Smooth muscle cell (in vitro differentiated cells): ENCODE results near the gene PMPCA. TPM values are rescaled to one million over a fixed set of nuclear protein-coding genes. Genes with fewer than 3 reads are reported as not detected.

Source experiments
- DNase-seq: peaks from one replicate; lab custom pipeline; 2025; ENCODE audit not compliant: unreplicated experiment; lab: John Stamatoyannopoulos, UW
- H2AFZ ChIP-seq: fragments of 200-600 bp; sonication (generic); 2 replicates; pipeline ENCODE4 v1.6.0; 2016; ENCODE audit warnings: antibody characterized with exemption, low read depth, mild to moderate bottlenecking
- H3F3A ChIP-seq: fragments of 200-600 bp; sonication (generic); 2 replicates; pipeline ENCODE4 v1.6.0; 2017; ENCODE audit warnings: antibody characterized with exemption, low read depth
- H3K27ac ChIP-seq: fragments of 200-600 bp; sonication (generic); 2 replicates; pipeline ENCODE4 v1.5.1; 2016; ENCODE audit warnings: low read depth, mild to moderate bottlenecking
- H3K27me3 ChIP-seq: fragments of 200-600 bp; sonication (generic); 2 replicates; pipeline ENCODE4 v1.6.1; 2016; ENCODE audit warnings: low read depth, mild to moderate bottlenecking
- H3K36me3 ChIP-seq: fragments of 200-600 bp; sonication (generic); 2 replicates; pipeline ENCODE4 v1.5.1; 2016; ENCODE audit warnings: low read depth
- H3K4me1 ChIP-seq: fragments of 200-600 bp; sonication (generic); 2 replicates; pipeline ENCODE4 v1.5.1; 2016; ENCODE audit warnings: low read depth
- H3K4me2 ChIP-seq: fragments of 200-600 bp; sonication (generic); 2 replicates; pipeline ENCODE4 v1.6.0; 2016; ENCODE audit warnings: mild to moderate bottlenecking
- H3K4me3 ChIP-seq: fragments of 200-600 bp; sonication (generic); 2 replicates; pipeline ENCODE4 v1.5.1; 2016; ENCODE audit warnings: mild to moderate bottlenecking
- H3K79me2 ChIP-seq: fragments of 200-600 bp; sonication (generic); 2 replicates; pipeline ENCODE4 v1.6.0; 2016; ENCODE audit warnings: low read depth, mild to moderate bottlenecking
- H3K9ac ChIP-seq: fragments of 200-600 bp; sonication (generic); 2 replicates; pipeline ENCODE4 v1.6.0; 2016; ENCODE audit warnings: low read depth
- H3K9me3 ChIP-seq: fragments of 200-600 bp; sonication (generic); replicated peaks from 2 replicates; pipeline ENCODE4 v1.5.1; 2016; ENCODE audit warnings: low read depth
- H4K20me1 ChIP-seq: fragments of 200-600 bp; sonication (generic); 2 replicates; pipeline ENCODE4 v1.6.0; 2016; ENCODE audit warnings: low read depth
- WGBS: methylation state at CpG from one replicate; pipeline ENCODE4 v1.1.7; 2016; ENCODE audit warnings: low lambda C conversion rate; 5-methylcytosine and 5-hydroxymethylcytosine counted together
- polyA plus RNA-seq: library from polyadenylated mRNA; unstranded; fragments of >200 nt; fragmentation: Nextera tagmentation; extraction: Ambion mirVana; gene quantifications from 2 replicates; pipeline ENCODE4 v1.2.1, GENCODE V29; 2016
- total RNA-seq: library from RNA; depleted of rRNA; stranded (reverse); fragments of >200 nt; gene quantifications from 2 replicates; pipeline ENCODE4 v1.2.3, GENCODE V29; 2014
- TF ChIP-seq, protein P1 (sequence below): fragments of 200-600 bp; sonication (generic); IDR thresholded peaks from 2 replicates; pipeline ENCODE4 v1.5.1; 2017; ENCODE audit warnings: borderline replicate concordance, mild to moderate bottlenecking, antibody characterized with exemption; ENCODE audit not compliant: insufficient read depth, poor library complexity, severe bottlenecking

The PMPCA gene
- total and polyA plus RNA-seq, 2 experiments from 2014 or later = 39.8 to 73.0 TPM

DNA sequence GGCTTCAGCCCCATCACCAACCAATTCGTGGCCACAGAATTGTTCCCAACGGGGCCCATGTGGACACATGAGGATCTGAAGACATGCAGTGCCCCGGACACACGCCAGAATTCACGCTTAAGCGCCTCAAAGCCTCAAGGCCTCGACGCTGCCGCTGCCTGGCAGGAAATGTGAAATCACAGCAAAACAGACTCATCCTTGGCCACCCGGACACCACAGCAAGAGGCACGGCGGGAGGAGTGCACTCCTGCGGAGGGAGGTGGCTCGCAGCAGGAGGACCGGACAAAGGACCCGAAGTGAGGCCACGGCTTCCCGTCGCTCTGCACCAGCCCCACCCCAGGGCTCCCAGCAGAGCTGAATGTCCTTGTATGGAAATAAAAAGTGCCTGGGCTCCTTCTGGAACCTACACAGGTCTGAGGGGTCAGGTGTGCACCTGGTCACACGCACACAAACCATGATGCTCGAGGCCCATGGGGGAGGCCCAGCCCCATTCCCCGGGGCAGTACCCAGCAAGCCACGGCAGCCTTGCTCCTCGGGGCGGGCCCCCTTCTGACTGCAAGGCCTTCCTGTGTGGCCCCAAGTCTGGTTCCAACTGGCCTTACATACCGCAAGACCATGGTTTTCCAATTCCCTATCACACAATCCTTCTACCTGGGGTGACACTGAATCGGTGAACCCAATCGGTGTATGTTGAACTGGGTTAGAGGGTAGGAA lies 62.3 kb downstream of the PMPCA start:
- H4K20me1 ChIP-seq = peaks cover 100% of the 10 kb centered on the region
- H3K79me2 ChIP-seq = peaks cover 96% of the 10 kb centered on the region
- 99% methylated on average over 28 of the region's 28 CpGs for WGBS
- H3K27ac ChIP-seq = no peak overlapping the region
- H3K4me1 ChIP-seq = no peaks in the 10 kb centered on the region
- H3K9ac ChIP-seq = no peak overlapping the region
- no peak for DNase-seq
- H3K4me3 ChIP-seq = no peak overlapping the region
- H3F3A ChIP-seq = no peaks in the 10 kb centered on the region
- H3K27me3 ChIP-seq = no peaks in the 10 kb centered on the region
- no peak overlapping the region for H3K4me2 ChIP-seq
- TF ChIP-seq, protein P1, sequence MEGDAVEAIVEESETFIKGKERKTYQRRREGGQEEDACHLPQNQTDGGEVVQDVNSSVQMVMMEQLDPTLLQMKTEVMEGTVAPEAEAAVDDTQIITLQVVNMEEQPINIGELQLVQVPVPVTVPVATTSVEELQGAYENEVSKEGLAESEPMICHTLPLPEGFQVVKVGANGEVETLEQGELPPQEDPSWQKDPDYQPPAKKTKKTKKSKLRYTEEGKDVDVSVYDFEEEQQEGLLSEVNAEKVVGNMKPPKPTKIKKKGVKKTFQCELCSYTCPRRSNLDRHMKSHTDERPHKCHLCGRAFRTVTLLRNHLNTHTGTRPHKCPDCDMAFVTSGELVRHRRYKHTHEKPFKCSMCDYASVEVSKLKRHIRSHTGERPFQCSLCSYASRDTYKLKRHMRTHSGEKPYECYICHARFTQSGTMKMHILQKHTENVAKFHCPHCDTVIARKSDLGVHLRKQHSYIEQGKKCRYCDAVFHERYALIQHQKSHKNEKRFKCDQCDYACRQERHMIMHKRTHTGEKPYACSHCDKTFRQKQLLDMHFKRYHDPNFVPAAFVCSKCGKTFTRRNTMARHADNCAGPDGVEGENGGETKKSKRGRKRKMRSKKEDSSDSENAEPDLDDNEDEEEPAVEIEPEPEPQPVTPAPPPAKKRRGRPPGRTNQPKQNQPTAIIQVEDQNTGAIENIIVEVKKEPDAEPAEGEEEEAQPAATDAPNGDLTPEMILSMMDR = no peak
- H2AFZ ChIP-seq = no peak overlapping the region
- peaks cover 23% of the 10 kb centered on the region for H3K36me3 ChIP-seq
- no peaks in the 10 kb centered on the region for H3K9me3 ChIP-seq

DNA sequence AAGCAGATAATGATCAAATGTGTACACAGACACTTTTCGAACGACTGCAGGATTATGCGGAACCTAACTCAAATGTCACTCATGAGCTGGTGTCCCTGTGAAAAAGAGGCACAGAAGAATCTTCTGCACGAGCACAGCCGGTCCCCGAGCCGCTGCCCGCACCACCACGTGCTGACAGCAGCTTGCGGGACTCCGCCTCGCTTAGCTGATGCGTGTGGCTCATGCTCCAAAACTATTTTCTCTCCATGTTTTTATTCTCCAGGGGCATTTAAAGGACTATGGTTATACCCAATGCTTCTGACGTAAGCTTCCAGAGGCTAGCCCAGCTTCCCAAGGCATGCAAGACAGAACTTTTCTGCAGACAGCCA lies 62.9 kb downstream of the PMPCA start:
- Histone ChIP-seq H3K36me3 (peaks cover 21% of the 10 kb centered on the region), H4K20me1 (peaks cover 100% of the 10 kb centered on the region), H3K27me3 (no peaks in the 10 kb centered on the region), H3K4me2 (no peak overlapping the region), H3F3A (no peaks in the 10 kb centered on the region), H3K4me3 (no peak overlapping the region), H3K27ac (no peak overlapping the region), H3K9ac (no peak overlapping the region), H3K9me3 (no peaks in the 10 kb centered on the region), H3K4me1 (no peaks in the 10 kb centered on the region), H3K79me2 (peaks cover 96% of the 10 kb centered on the region), H2AFZ (no peak overlapping the region)
- TF ChIP-seq, protein P1 = no peak
- 96% methylated on average over 14 of the region's 14 CpGs for whole genome bisulfite sequencing
- no peak for DNase-seq

Other genes starting within 250 kb of the PMPCA start
- not detected in 2 replicates for gene LHX3, start 205.5 kb upstream of the PMPCA start, total RNA-seq
- gene LHX3, start 205.5 kb upstream of the PMPCA start, polyA plus RNA-seq = not detected in 2 replicates
- gene QSOX2, start 164.8 kb upstream of the PMPCA start, total RNA-seq = 8.7 TPM in 2 replicates
- 1.9 and 2.5 TPM in 2 replicates for gene QSOX2, start 164.8 kb upstream of the PMPCA start, polyA plus RNA-seq
- gene CCDC187, start 106.6 kb upstream of the PMPCA start, total RNA-seq = not detected in 2 replicates
- 0.10 TPM in 1 of 2 replicates, not detected in the other for gene CCDC187, start 106.6 kb upstream of the PMPCA start, polyA plus RNA-seq
- gene GPSM1, start 83.1 kb upstream of the PMPCA start, total RNA-seq = 17.1 and 21.1 TPM in 2 replicates
- gene GPSM1, start 83.1 kb upstream of the PMPCA start, polyA plus RNA-seq = 42.8 and 45.9 TPM in 2 replicates
- 9.5 and 19.0 TPM in 2 replicates for gene DNLZ, start 46.9 kb upstream of the PMPCA start, total RNA-seq
- gene DNLZ, start 46.9 kb upstream of the PMPCA start, polyA plus RNA-seq = 31.5 and 41.5 TPM in 2 replicates
- 0.94 and 1.2 TPM in 2 replicates for gene CARD9, start 37.0 kb upstream of the PMPCA start, total RNA-seq
- gene CARD9, start 37.0 kb upstream of the PMPCA start, polyA plus RNA-seq = 1.9 and 3.0 TPM in 2 replicates
- gene SNAPC4, start 10.5 kb upstream of the PMPCA start, total RNA-seq = 1.6 and 4.2 TPM in 2 replicates
- gene SNAPC4, start 10.5 kb upstream of the PMPCA start, polyA plus RNA-seq = 8.1 and 9.0 TPM in 2 replicates
- 28.9 and 47.6 TPM in 2 replicates for gene ENTR1, start within 50 bp of the PMPCA start, total RNA-seq
- 25.4 and 29.7 TPM in 2 replicates for gene ENTR1, start within 50 bp of the PMPCA start, polyA plus RNA-seq
- 2.8 and 6.5 TPM in 2 replicates for gene INPP5E, start 29.2 kb downstream of the PMPCA start, total RNA-seq
- gene INPP5E, start 29.2 kb downstream of the PMPCA start, polyA plus RNA-seq = 7.7 and 10.9 TPM in 2 replicates
- 40.2 and 45.7 TPM in 2 replicates for gene SEC16A, start 72.4 kb downstream of the PMPCA start, total RNA-seq
- gene SEC16A, start 72.4 kb downstream of the PMPCA start, polyA plus RNA-seq = 56.8 and 72.2 TPM in 2 replicates
- 7.8 and 13.2 TPM in 2 replicates for gene NOTCH1, start 135.4 kb downstream of the PMPCA start, total RNA-seq
- 7.2 and 11.4 TPM in 2 replicates for gene NOTCH1, start 135.4 kb downstream of the PMPCA start, polyA plus RNA-seq